GM12873 (cell line): ENCODE data around the gene KRT13.

Source experiments
- CTCF ChIP-seq: IDR thresholded peaks from 2 replicates; pipeline ENCODE4 v1.5.1; 2012; ENCODE audit warnings: low read depth, mild to moderate bottlenecking, moderate library complexity, low read length, control low read depth; ENCODE audit not compliant: insufficient read depth; ENCODE audit errors: missing control alignments

KRT13 gene

GRCh38 chr17:41528959-41529353 is 23.5 kb upstream of the KRT13 start:
- no peak for TF ChIP-seq CTCF

- TF ChIP-seq CTCF = no peak
Observed at GRCh38 chr17:41527063-41528023, 21.9 kb upstream of the KRT13 start.

GRCh38 chr17:41524261-41524660 is 18.8 kb upstream of the KRT13 start:
- TF ChIP-seq CTCF = no peak

DNA sequence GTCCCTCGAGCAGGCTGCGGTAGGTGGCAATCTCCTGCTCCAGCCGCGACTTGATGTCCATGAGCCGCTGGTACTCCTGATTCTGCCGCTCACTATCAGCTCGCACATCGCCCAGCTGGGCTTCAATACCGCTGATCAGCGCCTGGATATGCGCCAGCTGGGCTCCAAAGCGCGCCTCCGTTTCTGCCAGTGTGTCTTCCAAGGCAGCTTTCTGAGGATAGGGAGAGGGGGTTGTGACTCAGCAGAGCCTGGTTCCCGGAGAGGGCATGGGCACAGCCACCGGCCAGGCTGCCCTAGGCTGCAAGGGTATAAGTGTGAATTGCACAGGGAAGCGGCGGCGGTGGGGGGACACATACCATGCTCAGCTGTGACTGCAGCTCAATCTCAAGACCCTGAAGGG is 18.4 kb upstream of the KRT13 start:
- TF ChIP-seq CTCF = no peak

DNA sequence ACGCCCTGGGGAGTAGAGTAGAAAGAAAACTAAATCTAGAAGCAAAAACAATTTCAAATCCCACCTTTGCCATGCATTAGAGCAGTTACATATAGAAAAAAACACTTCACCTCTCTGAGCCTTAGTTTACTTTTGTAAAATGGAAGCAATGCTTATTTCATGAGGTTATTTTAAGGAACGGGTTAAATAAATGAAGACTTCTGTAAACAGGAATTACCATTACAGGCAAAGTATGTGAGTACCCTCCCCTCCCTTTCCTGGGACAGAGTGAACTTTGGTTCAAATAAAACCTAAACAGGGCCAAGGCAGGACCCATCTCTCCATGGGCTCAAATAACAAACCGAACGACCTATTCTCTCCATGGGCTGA is 17.8 kb upstream of the KRT13 start:
- TF ChIP-seq CTCF = no peak

- no peak for TF ChIP-seq CTCF
Observed at GRCh38 chr17:41522301-41523224, 17.2 kb upstream of the KRT13 start.
